ENCODE results near the gene STAMBPL1.

DNA sequence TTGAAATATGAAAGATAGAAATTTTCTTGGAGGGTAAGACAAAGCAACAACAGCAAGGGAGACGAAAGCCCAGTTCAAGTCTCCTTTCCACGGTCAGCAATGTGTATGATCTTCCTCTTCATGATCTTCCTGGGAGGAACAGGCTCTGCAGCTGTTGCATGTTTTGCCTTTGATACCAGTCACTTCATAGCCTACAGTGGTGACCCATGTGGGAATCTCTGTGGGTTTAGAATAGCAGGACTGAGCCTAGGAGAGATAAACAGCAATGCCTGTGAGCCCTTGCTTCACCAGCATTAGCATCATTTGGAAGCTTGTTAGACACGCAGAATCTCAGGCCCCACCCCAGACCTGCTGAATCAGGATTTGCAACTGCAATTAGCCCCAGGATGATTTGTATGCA, 31.8 kb downstream of the STAMBPL1 start:
- TF ChIP-seq, protein P1, sequence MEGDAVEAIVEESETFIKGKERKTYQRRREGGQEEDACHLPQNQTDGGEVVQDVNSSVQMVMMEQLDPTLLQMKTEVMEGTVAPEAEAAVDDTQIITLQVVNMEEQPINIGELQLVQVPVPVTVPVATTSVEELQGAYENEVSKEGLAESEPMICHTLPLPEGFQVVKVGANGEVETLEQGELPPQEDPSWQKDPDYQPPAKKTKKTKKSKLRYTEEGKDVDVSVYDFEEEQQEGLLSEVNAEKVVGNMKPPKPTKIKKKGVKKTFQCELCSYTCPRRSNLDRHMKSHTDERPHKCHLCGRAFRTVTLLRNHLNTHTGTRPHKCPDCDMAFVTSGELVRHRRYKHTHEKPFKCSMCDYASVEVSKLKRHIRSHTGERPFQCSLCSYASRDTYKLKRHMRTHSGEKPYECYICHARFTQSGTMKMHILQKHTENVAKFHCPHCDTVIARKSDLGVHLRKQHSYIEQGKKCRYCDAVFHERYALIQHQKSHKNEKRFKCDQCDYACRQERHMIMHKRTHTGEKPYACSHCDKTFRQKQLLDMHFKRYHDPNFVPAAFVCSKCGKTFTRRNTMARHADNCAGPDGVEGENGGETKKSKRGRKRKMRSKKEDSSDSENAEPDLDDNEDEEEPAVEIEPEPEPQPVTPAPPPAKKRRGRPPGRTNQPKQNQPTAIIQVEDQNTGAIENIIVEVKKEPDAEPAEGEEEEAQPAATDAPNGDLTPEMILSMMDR (conservative IDR thresholded peaks at IDR 0.05 in 1 of 2, IDR thresholded peaks at IDR 0.05 in 1 of 2; ENCODE audit: low read depth in 1 of 2, low read length in 2 of 2) = no peak
- TF ChIP-seq EZH2 (IDR thresholded peaks at IDR 0.05; ENCODE audit: low read length, missing control alignments) = no peak
